Activated B cell treated with CpG ODN at 0.5 μM for 24 hours (primary cell): ENCODE measurements around the gene CRHR2. TPM values are rescaled to one million over a fixed set of nuclear protein-coding genes. Genes with fewer than 3 reads are reported as not detected.

Experiments used
- ATAC-seq: fragments of 200-7000 bp; cut with Tn5 transposase; one replicate; pipeline ENCODE4 v1.10.0; 2021; ENCODE audit warnings: low read depth, mild to moderate bottlenecking, moderate library complexity
- CTCF ChIA-PET: fragments of 350-600 bp; sonication (Branson Sonifier 250); formaldehyde crosslinking; loops from one replicate; lab custom pipeline; 2021; ENCODE audit warnings: antibody characterized with exemption; lab: Charles Lee
- POLR2A ChIA-PET: fragments of 350-600 bp; sonication (Branson Sonifier 250); formaldehyde crosslinking; loops from one replicate; lab custom pipeline; 2021; ENCODE audit warnings: antibody characterized with exemption; lab: Charles Lee
- DNase-seq: peaks from one replicate; pipeline ENCODE4 v3.0.0; 2022
- H3K27ac Mint-ChIP-seq: one replicate; pipeline ENCODE4 v1.8.0; 2020; ENCODE audit warnings: mixed read lengths
- H3K27me3 Mint-ChIP-seq: one replicate; pipeline ENCODE4 v1.8.0; 2021; ENCODE audit warnings: mixed read lengths
- H3K36me3 Mint-ChIP-seq: one replicate; pipeline ENCODE4 v1.8.0; 2021; ENCODE audit warnings: low read depth, mixed read lengths
- H3K4me1 Mint-ChIP-seq: one replicate; pipeline ENCODE4 v1.8.0; 2021; ENCODE audit warnings: mixed read lengths
- H3K4me3 Mint-ChIP-seq: one replicate; pipeline ENCODE4 v1.8.0; 2020; ENCODE audit warnings: mild to moderate bottlenecking, mixed read lengths
- H3K9me3 Mint-ChIP-seq: one replicate; pipeline ENCODE4 v1.8.0; 2020; ENCODE audit warnings: mixed read lengths
- intact Hi-C: fragments of 100-400 bp; cut with micrococcal nuclease; formaldehyde crosslinking; loops from one replicate; pipeline ENCODE4 v1.15.1; 2024
- total RNA-seq: library from RNA; stranded (reverse); gene quantifications from 2 replicates; pipeline ENCODE4 v1.2.3, GENCODE V29; 2022
- TF ChIP-seq, protein P1 (sequence below): fragments of 200-600 bp; IDR thresholded peaks from one replicate; pipeline ENCODE4 v1.8.0; 2022; ENCODE audit warnings: antibody characterized with exemption, mild to moderate bottlenecking

CRHR2 gene
- total RNA-seq, 1 donor from 2014 or later = not detected

DNA sequence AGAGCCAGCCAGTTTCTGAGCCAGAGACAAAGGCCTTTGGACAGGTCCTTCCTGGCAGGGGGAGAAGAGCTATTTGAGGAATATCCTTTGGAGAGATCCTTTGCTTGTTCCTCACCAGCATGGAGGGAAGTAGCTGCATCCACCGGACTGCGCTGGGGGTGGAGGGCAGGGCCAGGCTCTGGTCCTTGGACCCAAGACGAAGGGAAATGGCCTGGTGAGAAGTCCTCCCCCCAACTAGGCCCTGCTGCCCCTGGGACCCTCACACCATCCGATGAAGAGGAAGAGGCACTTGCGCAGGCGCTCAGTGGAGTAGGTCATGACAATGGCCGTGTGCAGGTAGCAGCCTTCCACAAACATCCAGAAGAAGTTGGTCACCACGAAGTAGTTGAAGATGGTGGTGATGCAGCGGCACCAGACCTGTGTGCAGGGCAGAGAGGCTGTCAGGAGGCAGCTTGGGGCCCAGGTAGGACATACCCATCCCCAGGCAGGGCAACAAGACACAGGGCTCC, 19.8 kb downstream of the CRHR2 start:
- Mint-ChIP-seq H3K36me3 (no peaks in the 10 kb centered on the region), H3K27ac (no peak overlapping the region), H3K4me1 (no peaks in the 10 kb centered on the region), H3K4me3 (no peak overlapping the region), H3K27me3 (no peaks in the 10 kb centered on the region), H3K9me3 (no peaks in the 10 kb centered on the region)
- TF ChIP-seq, protein P1, sequence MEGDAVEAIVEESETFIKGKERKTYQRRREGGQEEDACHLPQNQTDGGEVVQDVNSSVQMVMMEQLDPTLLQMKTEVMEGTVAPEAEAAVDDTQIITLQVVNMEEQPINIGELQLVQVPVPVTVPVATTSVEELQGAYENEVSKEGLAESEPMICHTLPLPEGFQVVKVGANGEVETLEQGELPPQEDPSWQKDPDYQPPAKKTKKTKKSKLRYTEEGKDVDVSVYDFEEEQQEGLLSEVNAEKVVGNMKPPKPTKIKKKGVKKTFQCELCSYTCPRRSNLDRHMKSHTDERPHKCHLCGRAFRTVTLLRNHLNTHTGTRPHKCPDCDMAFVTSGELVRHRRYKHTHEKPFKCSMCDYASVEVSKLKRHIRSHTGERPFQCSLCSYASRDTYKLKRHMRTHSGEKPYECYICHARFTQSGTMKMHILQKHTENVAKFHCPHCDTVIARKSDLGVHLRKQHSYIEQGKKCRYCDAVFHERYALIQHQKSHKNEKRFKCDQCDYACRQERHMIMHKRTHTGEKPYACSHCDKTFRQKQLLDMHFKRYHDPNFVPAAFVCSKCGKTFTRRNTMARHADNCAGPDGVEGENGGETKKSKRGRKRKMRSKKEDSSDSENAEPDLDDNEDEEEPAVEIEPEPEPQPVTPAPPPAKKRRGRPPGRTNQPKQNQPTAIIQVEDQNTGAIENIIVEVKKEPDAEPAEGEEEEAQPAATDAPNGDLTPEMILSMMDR = no peak
- POLR2A ChIA-PET = no interaction called here
- DNase-seq = no peak
- ATAC-seq = no peak
- CTCF ChIA-PET = no interaction called here
- intact Hi-C loops = no loop called here

DNA sequence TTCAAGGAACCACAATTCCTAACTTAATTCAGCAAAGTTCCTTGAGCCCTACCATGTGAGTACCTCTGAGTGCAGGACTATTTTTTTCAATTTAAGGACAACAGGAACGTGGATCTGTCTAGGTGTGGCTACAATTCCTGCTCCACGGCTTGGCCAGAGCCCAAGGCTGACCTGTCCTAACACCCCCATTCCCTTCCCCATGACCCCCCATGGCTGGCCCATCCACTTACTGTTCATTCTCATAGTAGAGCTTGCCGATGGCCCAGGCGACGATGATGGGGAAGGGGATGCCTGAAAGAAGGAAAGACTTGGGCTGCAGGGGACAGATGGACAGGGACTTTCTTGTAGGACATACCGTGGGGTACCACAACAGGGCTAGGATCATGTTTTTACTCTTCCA, 20.3 kb downstream of the CRHR2 start:
- TF ChIP-seq, protein P1 = no peak
- no peaks in the 10 kb centered on the region for H3K36me3 Mint-ChIP-seq
- ATAC-seq (no peak), DNase-seq (no peak)
- POLR2A ChIA-PET = no interaction called here
- intact Hi-C loops = no loop called here
- H3K4me1 Mint-ChIP-seq = no peaks in the 10 kb centered on the region
- H3K9me3 Mint-ChIP-seq = no peaks in the 10 kb centered on the region
- CTCF ChIA-PET = no interaction called here
- no peak overlapping the region for H3K4me3 Mint-ChIP-seq
- no peaks in the 10 kb centered on the region for H3K27me3 Mint-ChIP-seq
- no peak overlapping the region for H3K27ac Mint-ChIP-seq

GRCh38 chr7:30660331-30661255, 21.7 kb downstream of the CRHR2 start:
- no peaks in the 10 kb centered on the region for H3K4me1 Mint-ChIP-seq

GRCh38 chr7:30659312-30659711, 22.9 kb downstream of the CRHR2 start:
- Mint-ChIP-seq H3K4me3 (no peak overlapping the region), H3K36me3 (no peaks in the 10 kb centered on the region), H3K27ac (no peak overlapping the region), H3K27me3 (no peaks in the 10 kb centered on the region), H3K9me3 (no peaks in the 10 kb centered on the region), H3K4me1 (no peaks in the 10 kb centered on the region)
- ATAC-seq (no peak), DNase-seq (no peak)
- ChIA-PET CTCF (no interaction called here), POLR2A (no interaction called here)
- TF ChIP-seq, protein P1 = no peak
- intact Hi-C loops = no loop called here

More at GRCh38 chr7:30660331-30661255, 21.7 kb downstream of the CRHR2 start:
- DNase-seq (no peak), ATAC-seq (no peak)
- intact Hi-C loops = no loop called here
- no peak overlapping the region for H3K4me3 Mint-ChIP-seq
- no peak overlapping the region for H3K27ac Mint-ChIP-seq
- H3K36me3 Mint-ChIP-seq = no peaks in the 10 kb centered on the region
- H3K9me3 Mint-ChIP-seq = no peaks in the 10 kb centered on the region
- H3K27me3 Mint-ChIP-seq = no peaks in the 10 kb centered on the region
- TF ChIP-seq, protein P1 = no peak
- ChIA-PET CTCF (no interaction called here), POLR2A (no interaction called here)

DNA sequence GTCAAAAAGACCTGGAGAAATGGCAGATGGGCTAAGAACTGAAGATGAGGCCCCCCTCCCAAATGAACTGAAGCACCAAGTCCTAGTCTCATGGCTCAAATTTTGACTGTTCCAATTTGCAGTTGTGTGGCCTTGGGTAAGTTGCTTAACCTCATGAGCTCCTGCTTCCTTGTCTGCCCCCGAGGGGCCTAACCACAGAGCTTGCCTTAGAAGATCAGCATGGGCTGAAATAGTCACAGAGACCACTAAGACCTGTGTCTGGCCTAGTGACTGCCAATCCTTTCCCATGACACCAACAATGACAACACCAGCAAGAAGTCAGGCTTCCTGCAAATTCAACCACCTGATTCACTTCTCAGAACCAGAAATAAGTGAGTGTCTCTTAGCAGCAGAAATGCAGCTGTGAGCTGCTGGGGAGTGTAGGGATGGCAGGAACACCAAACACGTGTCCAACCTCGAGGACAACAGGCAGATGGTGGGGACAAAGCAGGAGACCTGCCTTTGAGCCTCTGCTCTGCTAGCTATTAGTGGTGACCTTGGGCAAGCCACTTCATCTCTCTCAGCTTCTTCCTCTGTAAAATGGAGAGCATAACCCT, 23.7 kb downstream of the CRHR2 start:
- TF ChIP-seq, protein P1 = no peak
- POLR2A ChIA-PET = no interaction called here
- H3K36me3 Mint-ChIP-seq = no peaks in the 10 kb centered on the region
- H3K4me3 Mint-ChIP-seq = no peak overlapping the region
- no peaks in the 10 kb centered on the region for H3K27me3 Mint-ChIP-seq
- H3K27ac Mint-ChIP-seq = no peak overlapping the region
- intact Hi-C loops = no loop called here
- H3K9me3 Mint-ChIP-seq = no peaks in the 10 kb centered on the region
- CTCF ChIA-PET = no interaction called here
- no peaks in the 10 kb centered on the region for H3K4me1 Mint-ChIP-seq
- no peak for DNase-seq
- ATAC-seq = no peak
